Ammon's horn (tissue), 1 donor: ENCODE results near the gene DLG2.
A peak's percentile ranks its signal among the peaks of the same experiment; 100 is the strongest.

Experiments used
- DNase-seq: peaks from one replicate; pipeline ENCODE4 v3.0.0-alpha.2; 2016; ENCODE audit warnings: low spot score

The DLG2 gene

GRCh38 chr11:84763931-84764330 lies 863.2 kb downstream of the DLG2 start:
- no peak for DNase-seq

- no peak for DNase-seq
Observed at GRCh38 chr11:84757711-84758110, 869.4 kb downstream of the DLG2 start.

GRCh38 chr11:84751371-84751770 lies 875.8 kb downstream of the DLG2 start:
- no peak for DNase-seq

GRCh38 chr11:84747871-84748270 lies 879.3 kb downstream of the DLG2 start:
- DNase-seq = no peak

- no peak for DNase-seq
Observed at GRCh38 chr11:84740050-84740449, 887.1 kb downstream of the DLG2 start.

- DNase-seq = peak; percentile 40
Observed at GRCh38 chr11:84724256-84724655, 902.9 kb downstream of the DLG2 start.

- peak; percentile 33 for DNase-seq
Observed at GRCh38 chr11:84722583-84723108, 904.5 kb downstream of the DLG2 start.

- no peak for DNase-seq
Observed at GRCh38 chr11:84721561-84721961, 905.6 kb downstream of the DLG2 start.

GRCh38 chr11:84720706-84721402 lies 906.3 kb downstream of the DLG2 start:
- peak; percentile 52 for DNase-seq

GRCh38 chr11:84719935-84720577 lies 907.1 kb downstream of the DLG2 start:
- peak; percentile 32 for DNase-seq

GRCh38 chr11:84714316-84714780 lies 912.8 kb downstream of the DLG2 start:
- no peak for DNase-seq

- peak; percentile 50 for DNase-seq
Observed at GRCh38 chr11:84691830-84692229, 935.3 kb downstream of the DLG2 start.

- DNase-seq = no peak
Observed at GRCh38 chr11:84687433-84687832, 939.7 kb downstream of the DLG2 start.

- DNase-seq = no peak
Observed at GRCh38 chr11:84686716-84687115, 940.4 kb downstream of the DLG2 start.

- DNase-seq = no peak
Observed at GRCh38 chr11:84685976-84686375, 941.2 kb downstream of the DLG2 start.

GRCh38 chr11:84685149-84685548 lies 942.0 kb downstream of the DLG2 start:
- DNase-seq = no peak

- no peak for DNase-seq
Observed at GRCh38 chr11:84681456-84681855, 945.7 kb downstream of the DLG2 start.

GRCh38 chr11:84675396-84676025 lies 951.6 kb downstream of the DLG2 start:
- no peak for DNase-seq

GRCh38 chr11:84673753-84674152 lies 953.4 kb downstream of the DLG2 start:
- DNase-seq = peak; percentile 73

- DNase-seq = no peak
Observed at GRCh38 chr11:84671325-84671999, 955.7 kb downstream of the DLG2 start.

GRCh38 chr11:84663731-84664130 lies 963.4 kb downstream of the DLG2 start:
- DNase-seq = no peak

GRCh38 chr11:84660257-84660977 lies 966.7 kb downstream of the DLG2 start:
- DNase-seq = no peak
